GM19023 (cell line): Measurements from ENCODE around the gene RNASE12.
A peak's percentile ranks its signal among the peaks of the same experiment; 100 is the strongest.
"Not testable (repeated sequence)": the region's sequence is repeated elsewhere in the genome, so short reads cannot be mapped to it uniquely, and the experiment has no call there.

Experiments used
- ATAC-seq: cut with Tn5 transposase; IDR thresholded peaks from one replicate; pipeline ENCODE4 v1.9.1; 2021; ENCODE audit warnings: mild to moderate bottlenecking, moderate library complexity; ENCODE audit not compliant: unreplicated experiment

Gene RNASE12

DNA sequence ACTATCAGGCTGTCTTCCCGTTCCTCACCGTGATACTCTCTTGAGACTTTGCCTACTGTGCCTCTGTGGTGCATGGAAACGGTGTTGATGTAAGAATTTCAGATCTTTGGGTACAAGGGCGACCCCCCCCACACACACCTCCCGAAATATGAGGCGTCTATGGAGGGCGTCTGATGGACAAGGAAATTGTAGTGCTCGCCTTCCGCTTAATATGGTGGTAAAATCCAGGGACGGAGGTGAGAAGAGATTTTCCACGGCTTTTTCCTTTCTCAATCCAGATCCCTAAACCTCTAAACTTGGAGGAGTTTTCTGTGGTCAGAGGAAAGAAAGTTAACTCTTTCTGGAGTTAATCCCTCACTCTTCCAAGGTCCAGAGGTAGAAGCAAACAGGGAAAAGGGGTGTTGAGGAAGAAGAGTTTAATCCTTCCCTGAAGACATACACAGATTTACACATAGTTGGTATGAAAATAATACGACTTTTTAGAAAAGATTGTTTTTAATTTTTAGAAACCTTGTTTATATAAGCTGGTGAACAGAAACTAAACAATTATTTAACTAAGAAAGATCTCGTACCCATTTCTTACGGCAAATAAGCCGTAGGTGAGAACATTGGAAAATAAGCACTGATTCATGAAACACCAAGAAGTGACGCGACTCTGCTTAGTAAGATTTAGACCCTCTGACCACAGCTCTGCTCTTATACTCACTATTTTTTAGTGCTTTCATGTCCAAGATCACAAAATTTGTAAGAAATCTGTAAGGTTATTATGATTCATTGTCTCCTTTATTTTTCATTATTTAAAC is 23.1 kb upstream of the RNASE12 start:
- ATAC-seq = no peak

DNA sequence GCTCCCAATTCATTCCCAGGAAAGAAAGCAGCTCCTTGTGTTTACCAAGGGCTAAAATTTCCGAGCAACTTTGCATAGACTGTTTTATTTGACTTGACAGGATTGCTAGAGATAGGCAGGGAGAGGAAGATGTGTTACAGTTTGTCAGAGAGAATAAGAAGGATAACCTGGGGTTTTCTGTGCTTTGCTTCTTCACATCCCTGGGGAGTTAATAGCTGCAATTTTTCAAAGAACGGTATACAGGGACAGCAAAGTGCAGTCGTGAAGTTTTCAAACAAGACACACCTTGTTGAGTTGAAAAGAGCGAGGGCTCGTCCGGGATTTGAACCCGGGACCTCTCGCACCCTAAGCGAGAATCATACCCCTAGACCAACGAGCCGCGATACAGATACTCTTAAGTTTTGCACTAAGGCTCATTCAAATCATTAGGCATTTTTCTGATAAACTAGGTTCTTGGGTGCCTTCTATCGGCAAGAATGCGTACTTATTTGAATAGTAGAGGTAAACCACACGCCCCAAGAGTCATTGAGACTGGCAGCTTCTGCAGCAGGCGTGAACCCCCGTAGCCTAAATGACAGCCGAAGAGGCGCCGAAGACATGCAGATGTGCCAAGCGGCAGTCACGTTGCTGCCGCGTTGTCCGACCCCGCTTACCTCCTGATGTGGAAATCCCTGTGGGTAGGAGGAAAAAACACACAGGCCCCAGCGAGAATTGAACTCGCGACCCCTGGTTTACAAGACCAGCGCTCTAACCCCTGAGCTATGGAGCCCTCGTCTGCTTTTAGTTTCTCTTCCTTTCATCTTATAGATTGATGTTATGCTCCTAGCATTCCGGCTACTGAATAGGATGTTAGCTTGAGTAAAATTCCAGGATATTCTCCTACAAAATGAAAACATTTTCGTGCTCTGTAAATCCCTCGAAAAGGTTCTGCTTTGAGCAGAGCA is 22.2 kb upstream of the RNASE12 start:
- ATAC-seq = peak; percentile 69

- ATAC-seq = no peak
Observed at GRCh38 chr14:20612403-20612802, 21.2 kb upstream of the RNASE12 start.

DNA sequence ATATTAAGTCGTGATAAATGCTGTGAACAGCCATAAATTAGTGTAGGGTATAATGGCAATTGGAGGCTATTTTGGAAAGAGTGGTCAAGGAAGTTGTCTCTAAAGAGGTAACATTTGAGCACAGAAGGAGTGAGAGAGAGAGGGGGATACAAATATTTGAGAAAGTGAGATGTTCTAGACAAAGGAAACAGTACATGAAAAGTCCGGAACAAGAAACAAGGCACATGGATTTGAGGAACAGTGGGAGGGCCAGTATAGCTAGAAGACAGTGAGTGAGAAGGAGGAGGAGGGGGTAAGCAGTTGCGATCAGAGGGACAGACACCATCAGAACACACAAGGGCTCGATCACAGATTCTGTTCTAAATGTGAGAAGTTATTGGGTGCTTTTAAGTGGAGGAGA is 20.1 kb upstream of the RNASE12 start:
- no peak for ATAC-seq

DNA sequence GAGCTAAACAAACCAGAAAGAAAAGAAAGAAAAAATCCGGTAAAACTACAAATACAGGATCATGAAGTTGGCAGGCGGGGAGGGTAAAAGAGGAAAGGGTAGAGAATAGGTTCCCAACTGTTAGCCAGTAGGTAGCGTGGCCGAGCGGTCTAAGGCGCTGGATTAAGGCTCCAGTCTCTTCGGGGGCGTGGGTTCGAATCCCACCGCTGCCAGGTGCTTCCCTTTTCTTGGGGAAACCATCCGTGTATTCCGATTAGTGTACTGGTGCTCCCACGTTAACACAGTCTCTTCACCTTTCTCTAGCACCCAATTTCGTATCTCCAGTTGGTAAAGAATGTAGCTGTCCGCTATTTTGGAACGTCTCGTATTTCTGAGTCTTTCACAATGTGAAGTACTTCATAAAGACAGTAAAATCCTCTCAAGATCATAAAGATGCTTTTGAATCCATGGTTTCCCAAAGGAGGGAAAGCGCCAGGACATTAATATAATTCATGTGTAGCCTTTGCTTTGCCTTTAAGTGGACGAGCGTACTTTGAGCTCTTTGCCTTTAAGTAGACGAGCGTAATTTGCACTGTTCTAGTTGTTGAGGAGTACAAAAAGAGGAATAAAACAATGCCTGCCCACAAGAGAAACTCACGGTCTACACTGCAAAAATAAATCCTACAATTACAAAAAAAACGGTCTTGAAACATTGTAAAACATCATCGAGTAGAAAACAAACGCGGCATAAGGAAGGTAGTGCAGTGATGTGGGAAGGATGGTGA is 19.0 kb upstream of the RNASE12 start:
- peak; percentile 11 for ATAC-seq

DNA sequence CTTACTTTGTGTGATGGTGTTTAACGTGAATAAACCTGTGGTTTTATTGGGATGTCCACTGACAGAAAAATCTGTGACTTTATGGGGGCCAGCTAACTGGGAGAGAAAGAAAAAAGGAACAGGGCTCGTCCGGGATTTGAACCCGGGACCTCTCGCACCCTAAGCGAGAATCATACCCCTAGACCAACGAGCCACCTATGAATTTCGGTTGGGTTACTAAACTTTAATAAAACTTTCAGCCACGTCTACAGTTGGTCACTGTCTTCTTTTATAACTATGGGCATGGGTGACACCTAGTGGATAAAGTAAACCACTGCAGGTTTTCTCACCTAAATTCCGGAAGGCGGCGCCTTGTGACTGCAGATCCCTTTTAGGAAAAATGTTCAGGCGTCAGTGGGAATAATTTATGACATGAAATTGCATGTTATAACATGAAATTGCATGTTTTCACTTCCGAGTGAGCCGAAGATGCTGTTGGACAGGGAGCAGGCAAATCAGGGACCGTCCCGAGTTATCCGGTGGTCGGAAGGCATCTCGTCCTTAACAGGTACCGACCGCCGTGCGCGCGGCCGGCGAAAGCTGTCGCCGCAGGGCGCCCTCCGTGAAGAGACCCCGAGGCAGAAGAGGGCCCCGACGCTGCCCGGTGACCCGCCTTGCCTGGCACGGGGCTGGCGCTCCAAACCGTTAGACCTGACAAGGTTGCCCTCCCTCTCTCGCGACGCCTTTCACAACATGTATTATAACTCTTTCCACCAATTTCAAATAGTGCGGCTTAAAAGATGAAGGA is 18.2 kb upstream of the RNASE12 start:
- no peak for ATAC-seq

DNA sequence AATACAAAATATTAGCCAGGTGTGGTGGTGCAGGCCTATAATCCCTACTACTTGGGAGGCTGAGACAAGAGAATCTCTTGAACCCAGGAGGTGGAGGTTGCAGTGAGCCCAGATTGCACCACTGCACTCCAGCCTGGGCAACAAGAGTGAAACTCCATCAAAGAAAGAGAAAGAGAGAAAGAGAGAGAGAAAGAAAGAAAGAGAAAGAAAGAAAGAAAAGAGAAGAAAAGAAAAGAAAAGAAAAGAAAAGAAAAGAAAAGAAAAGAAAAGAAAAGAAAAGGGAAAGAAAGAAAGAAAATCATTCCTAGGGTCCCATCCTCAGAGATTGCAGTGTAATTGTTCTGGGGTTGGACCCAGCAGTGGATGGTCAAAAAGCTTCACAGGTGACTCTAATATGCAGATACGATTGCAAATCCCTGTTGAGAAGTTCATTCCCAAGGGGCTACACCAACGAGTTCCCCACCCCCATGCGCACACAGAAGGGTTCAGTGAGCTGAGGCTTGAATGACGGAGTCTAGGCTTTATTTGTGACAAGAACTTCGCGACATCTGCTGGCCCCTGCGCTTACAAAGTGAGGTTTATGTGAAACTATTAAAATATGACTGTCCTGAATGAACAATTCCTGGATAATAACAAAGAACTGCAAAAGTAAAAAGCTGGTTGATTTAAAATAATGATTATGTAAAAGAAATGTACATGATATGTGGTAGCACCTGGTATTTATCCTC is 17.4 kb upstream of the RNASE12 start:
- ATAC-seq = no peak

DNA sequence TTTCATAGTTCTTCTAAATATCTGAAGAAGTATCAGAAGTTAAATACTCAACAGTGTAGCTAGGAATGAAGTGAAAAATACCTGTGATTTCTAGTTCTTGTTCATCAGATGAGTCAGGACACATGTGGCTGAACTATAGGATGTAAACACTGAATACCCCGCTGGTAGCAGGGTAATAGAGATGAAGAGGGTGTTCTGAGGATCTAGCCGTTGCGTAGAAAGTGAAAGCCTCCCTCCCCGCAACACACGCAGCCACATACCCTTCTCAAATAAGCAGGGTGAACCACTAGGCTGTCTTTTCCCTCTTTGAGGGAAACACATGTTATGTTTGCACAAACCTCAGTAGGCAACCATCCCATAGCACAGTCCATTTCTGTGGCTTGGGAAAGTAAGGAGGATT is 16.4 kb upstream of the RNASE12 start:
- ATAC-seq = no peak

DNA sequence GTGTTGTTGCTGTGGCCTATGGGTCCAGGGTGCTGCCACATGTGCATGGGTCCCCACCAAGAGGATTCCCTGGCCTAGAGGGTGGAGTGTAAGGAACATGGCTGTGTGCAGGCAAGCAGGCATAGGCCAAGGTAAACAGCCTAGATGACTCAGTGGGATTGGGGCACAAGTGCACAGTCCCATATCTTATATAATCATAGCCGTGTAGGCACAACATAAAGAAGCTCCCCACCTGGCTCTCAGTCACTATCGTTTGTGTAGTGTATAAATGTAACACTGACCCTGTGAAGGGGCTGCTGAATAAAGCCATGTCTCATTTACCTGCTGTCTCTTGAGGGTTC is 15.7 kb upstream of the RNASE12 start:
- no peak for ATAC-seq

- ATAC-seq = no peak
Observed at GRCh38 chr14:20606190-20606901, 15.2 kb upstream of the RNASE12 start.

DNA sequence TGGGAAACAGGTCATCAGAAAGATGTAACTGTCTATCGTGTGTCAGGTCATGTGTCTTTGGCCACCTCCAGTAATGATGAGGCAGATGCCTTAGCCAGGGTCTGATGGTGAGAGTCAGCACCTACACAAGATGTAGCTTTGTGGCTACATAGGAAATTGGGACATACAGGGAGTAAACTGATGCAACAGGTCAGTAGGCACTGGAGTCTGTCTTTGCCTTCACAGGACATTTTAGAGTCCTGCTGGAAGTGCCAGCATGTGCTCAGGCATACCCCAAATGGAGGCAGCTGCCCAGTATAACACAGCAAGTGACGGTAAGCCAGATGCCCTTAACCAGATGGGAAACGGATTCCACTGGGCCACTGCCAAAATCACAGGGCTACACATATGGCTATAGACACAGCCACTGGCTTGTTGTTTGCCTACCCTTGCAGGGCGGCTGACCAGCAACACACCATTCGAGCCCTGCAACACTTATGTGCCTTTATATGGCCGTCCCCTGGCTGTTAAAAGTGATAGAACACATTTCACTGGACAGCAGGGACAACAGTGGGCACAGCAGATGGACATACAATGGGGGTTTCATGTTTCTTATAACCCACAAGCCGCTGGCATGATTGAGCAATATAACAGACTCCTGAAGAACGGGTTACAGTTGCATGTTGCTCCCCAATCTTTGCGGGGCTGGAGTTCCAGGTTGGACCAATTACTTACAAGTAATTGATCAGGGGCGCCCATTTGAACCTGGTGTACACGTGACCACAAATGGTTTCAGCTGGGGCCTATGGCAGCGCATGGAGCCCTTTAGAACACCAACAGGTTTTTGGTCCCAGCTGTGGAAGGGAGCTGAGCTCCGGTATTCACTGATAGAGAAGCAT is 12.9 kb upstream of the RNASE12 start:
- ATAC-seq = no peak

GRCh38 chr14:20602583-20602982 is 11.4 kb upstream of the RNASE12 start:
- ATAC-seq = no peak

DNA sequence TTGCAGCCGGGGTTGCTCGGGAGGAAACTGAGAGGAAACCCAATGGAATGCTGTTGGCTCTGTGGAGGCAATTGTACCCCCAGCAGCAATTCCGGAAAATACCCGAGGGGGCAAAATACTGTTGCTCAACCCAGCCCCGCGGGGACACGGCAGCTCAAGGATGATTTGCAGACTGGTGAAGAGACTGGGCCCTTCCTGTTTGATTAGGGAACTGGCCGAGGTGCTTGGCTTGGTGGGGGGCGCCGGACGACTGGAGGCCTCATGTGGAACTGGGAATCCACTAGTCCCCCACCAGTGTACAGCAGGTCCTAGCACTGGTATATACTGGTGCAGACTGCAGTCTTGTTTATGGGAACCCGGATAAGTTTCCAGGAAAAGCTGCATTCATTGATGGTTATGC is 10.3 kb upstream of the RNASE12 start:
- ATAC-seq = no peak

GRCh38 chr14:20597108-20597507 is 5.9 kb upstream of the RNASE12 start:
- ATAC-seq = no peak

GRCh38 chr14:20595726-20596125 is 4.5 kb upstream of the RNASE12 start:
- not testable (repeated sequence) for ATAC-seq

- no peak for ATAC-seq
Observed at GRCh38 chr14:20592574-20592973, 1.4 kb upstream of the RNASE12 start.

- no peak for ATAC-seq
Observed at GRCh38 chr14:20587489-20588154, 3.6 kb downstream of the RNASE12 start, which contains the start of gene RNASE11. Gene RNASE11, minus strand, starts transcription at chr14:20588001.

- ATAC-seq = no peak
Observed at GRCh38 chr14:20583908-20584307, 7.3 kb downstream of the RNASE12 start.
